ENCODE results near the gene DUSP10. TPM values are rescaled to one million over a fixed set of nuclear protein-coding genes. Genes with fewer than 3 reads are reported as not detected.

The DUSP10 gene
- total RNA-seq, 1 experiment from 2014 or later, result 6.2 TPM

GRCh38 chr1:221712198-221712684 lies 29.6 kb downstream of the DUSP10 start:
- peak; percentile 42 for ATAC-seq
- peak overlapping the region; percentile 4; the same call in 1 of the 2 replicates for H3K4me2 ChIP-seq (ENCODE audit: low read length)
- DNase-seq, result peak; percentile 71

GRCh38 chr1:221711656-221712055 lies 30.2 kb downstream of the DUSP10 start:
- no TSS peak for BruUV-seq (replicated peaks)
- ATAC-seq (no peak), DNase-seq (no peak)
- H3K9me3 ChIP-seq (ENCODE audit: low read length), result no peaks in the 10 kb centered on the region
- no peak overlapping the region for H3K4me3 ChIP-seq (ENCODE audit: low read length)
- H3K27me3 ChIP-seq (ENCODE audit: low read length), result no peaks in the 10 kb centered on the region
- intact Hi-C loops (cut with micrococcal nuclease), result loop anchor here (10.0 kb wide), 1 partner anchor 923 kb away; no protein-coding TSS in a partner anchor
- peak overlapping the region; percentile 34 for H3K27ac ChIP-seq (ENCODE audit: low read length)
- H3K9me2 ChIP-seq (replicated peaks; ENCODE audit: low read length), result no peaks in the 10 kb centered on the region
- H3K79me2 ChIP-seq (ENCODE audit: low read length), result no peaks in the 10 kb centered on the region
- POLR2A ChIA-PET (ENCODE audit: unreplicated experiment), result no interaction called here
- no peaks in the 10 kb centered on the region for H3F3A ChIP-seq (ENCODE audit: low read length, unreplicated experiment)
- 0 out of 2 replicates have a peak overlapping the region, but pooled peaks have one; percentile 4 for H3K4me2 ChIP-seq (ENCODE audit: low read length)
- H2AFZ ChIP-seq (ENCODE audit: low read length), result no peak overlapping the region
- TF ChIP-seq CTCF (conservative IDR thresholded peaks at IDR 0.05; ENCODE audit: low read depth, low read length), result no peak
- no peak for TF ChIP-seq EZH2 (IDR thresholded peaks at IDR 0.05; ENCODE audit: low read length, unreplicated experiment)
- no peak for TF ChIP-seq EZH2phosphoT487 (IDR thresholded peaks at IDR 0.05; ENCODE audit: borderline replicate concordance, low read length)
- CTCF ChIA-PET, result no interaction called here
- no peaks in the 10 kb centered on the region for H3K36me3 ChIP-seq (ENCODE audit: low read depth, low read length)
- H3K4me1 ChIP-seq (ENCODE audit: insufficient read depth, low read length), result peaks cover 27% of the 10 kb centered on the region
- no peaks in the 10 kb centered on the region for H4K20me1 ChIP-seq (ENCODE audit: low read length)
- no peak overlapping the region for H3K9ac ChIP-seq (ENCODE audit: low read length)

More at GRCh38 chr1:221712198-221712684, 29.6 kb downstream of the DUSP10 start:
- Histone ChIP-seq H3K79me2 (ENCODE audit: low read length) (no peaks in the 10 kb centered on the region), H3F3A (ENCODE audit: low read length, unreplicated experiment) (no peaks in the 10 kb centered on the region), H2AFZ (ENCODE audit: low read length) (no peak overlapping the region), H3K4me1 (ENCODE audit: insufficient read depth, low read length) (peaks cover 28% of the 10 kb centered on the region), H3K4me3 (ENCODE audit: low read length) (no peak overlapping the region), H3K27ac (ENCODE audit: low read length) (peak overlapping the region; percentile 34), H4K20me1 (ENCODE audit: low read length) (no peaks in the 10 kb centered on the region), H3K36me3 (ENCODE audit: low read depth, low read length) (no peaks in the 10 kb centered on the region), H3K27me3 (ENCODE audit: low read length) (no peaks in the 10 kb centered on the region), H3K9me3 (ENCODE audit: low read length) (no peaks in the 10 kb centered on the region), H3K9me2 (replicated peaks; ENCODE audit: low read length) (no peaks in the 10 kb centered on the region), H3K9ac (ENCODE audit: low read length) (no peak overlapping the region)
- POLR2A ChIA-PET (ENCODE audit: unreplicated experiment), result no interaction called here
- TF ChIP-seq EZH2phosphoT487 (IDR thresholded peaks at IDR 0.05; ENCODE audit: borderline replicate concordance, low read length) (no peak), CTCF (conservative IDR thresholded peaks at IDR 0.05; ENCODE audit: low read depth, low read length) (no peak), EZH2 (IDR thresholded peaks at IDR 0.05; ENCODE audit: low read length, unreplicated experiment) (no peak)
- no TSS peak for BruUV-seq (replicated peaks)
- CTCF ChIA-PET, result no interaction called here
- intact Hi-C loops (cut with micrococcal nuclease), result loop anchor here (10.0 kb wide), 1 partner anchor 923 kb away; no protein-coding TSS in a partner anchor

- Histone ChIP-seq H3K79me2 (ENCODE audit: low read length) (no peaks in the 10 kb centered on the region), H3K4me1 (ENCODE audit: insufficient read depth, low read length) (peaks cover 27% of the 10 kb centered on the region), H3K9me2 (replicated peaks; ENCODE audit: low read length) (no peaks in the 10 kb centered on the region), H3K4me3 (ENCODE audit: low read length) (no peak overlapping the region), H3K9me3 (ENCODE audit: low read length) (no peaks in the 10 kb centered on the region), H2AFZ (ENCODE audit: low read length) (no peak overlapping the region), H3K27me3 (ENCODE audit: low read length) (no peaks in the 10 kb centered on the region), H3K36me3 (ENCODE audit: low read depth, low read length) (no peaks in the 10 kb centered on the region), H4K20me1 (ENCODE audit: low read length) (no peaks in the 10 kb centered on the region), H3F3A (ENCODE audit: low read length, unreplicated experiment) (no peaks in the 10 kb centered on the region), H3K4me2 (ENCODE audit: low read length) (no peak overlapping the region), H3K9ac (ENCODE audit: low read length) (no peak overlapping the region), H3K27ac (ENCODE audit: low read length) (no peak overlapping the region)
- no TSS peak for BruUV-seq (replicated peaks)
- POLR2A ChIA-PET (ENCODE audit: unreplicated experiment), result interaction anchor here (0.7 kb wide), 1 partner anchor 7 kb away, joined by 7 read pairs; no protein-coding TSS in a partner anchor
- CTCF ChIA-PET, result no interaction called here
- TF ChIP-seq CTCF (conservative IDR thresholded peaks at IDR 0.05; ENCODE audit: low read depth, low read length) (no peak), EZH2phosphoT487 (IDR thresholded peaks at IDR 0.05; ENCODE audit: borderline replicate concordance, low read length) (no peak), EZH2 (IDR thresholded peaks at IDR 0.05; ENCODE audit: low read length, unreplicated experiment) (no peak)
- DNase-seq (no peak), ATAC-seq (no peak)
- intact Hi-C loops (cut with micrococcal nuclease), result loop anchor here (10.0 kb wide), 1 partner anchor 924 kb away; no protein-coding TSS in a partner anchor
These were observed 30.8 kb downstream of the DUSP10 start for GRCh38 chr1:221711063-221711577.

All from PC-3 (cell line).